ENCODE results near the gene RYR3. TPM values are rescaled to one million over a fixed set of nuclear protein-coding genes. Genes with fewer than 3 reads are reported as not detected.

Gene RYR3
- total RNA-seq, 1 donor from 2014 or later: 0.07 TPM

DNA sequence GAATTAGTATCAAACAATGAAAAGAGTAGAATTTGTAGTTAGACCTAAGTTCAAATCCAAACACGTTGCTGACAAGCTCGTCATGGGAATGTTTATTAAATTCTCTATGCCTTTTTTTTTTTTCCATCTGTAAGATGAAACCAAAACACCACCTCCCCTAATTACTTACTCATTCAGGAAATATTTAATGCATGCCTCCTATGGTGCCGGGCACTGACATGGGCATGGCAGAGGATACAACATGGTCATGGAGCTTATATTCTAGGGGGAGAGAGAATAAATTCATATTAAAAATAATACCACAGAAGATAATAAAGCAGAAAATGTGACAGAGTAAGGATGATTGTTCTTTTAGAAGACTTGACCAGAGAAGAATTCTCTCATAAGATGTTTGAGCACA is 215.8 kb downstream of the RYR3 start:
- Mint-ChIP-seq H3K36me3 (ENCODE audit: low read depth) (no peaks in the 10 kb centered on the region), H3K4me3 (ENCODE audit: unreplicated experiment) (no peak overlapping the region), H3K27ac (ENCODE audit: unreplicated experiment) (no peak overlapping the region), H3K27me3 (ENCODE audit: low read depth) (peaks cover 2% of the 10 kb centered on the region), H3K4me1 (ENCODE audit: low read depth) (no peaks in the 10 kb centered on the region), H3K9me3 (ENCODE audit: low read depth) (no peaks in the 10 kb centered on the region)
- DNase-seq (ENCODE audit: low spot score): no peak
- TF ChIP-seq CTCF (IDR thresholded peaks at IDR 0.05): no peak

DNA sequence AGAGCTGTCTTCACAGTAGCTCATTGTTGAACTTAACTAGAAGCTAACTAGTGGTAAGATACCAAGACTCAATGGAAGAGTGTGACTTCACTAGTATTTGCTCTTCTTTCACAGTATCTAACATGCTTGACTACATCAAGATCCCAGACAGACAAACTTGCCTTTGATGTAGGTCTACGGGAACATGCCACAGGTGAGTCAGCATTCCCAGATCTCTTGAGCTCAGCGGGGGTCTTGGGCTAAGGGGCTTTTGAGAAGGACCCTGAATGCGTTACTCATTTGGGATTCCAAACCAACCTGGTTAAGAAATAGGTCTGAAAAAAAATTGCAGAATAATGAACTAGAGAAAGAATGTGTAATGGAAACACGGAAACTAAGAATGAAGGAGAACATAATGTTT is 222.4 kb downstream of the RYR3 start:
- Mint-ChIP-seq H3K27ac (ENCODE audit: unreplicated experiment) (no peak overlapping the region), H3K4me3 (ENCODE audit: unreplicated experiment) (no peak overlapping the region), H3K9me3 (ENCODE audit: low read depth) (no peaks in the 10 kb centered on the region), H3K36me3 (ENCODE audit: low read depth) (no peaks in the 10 kb centered on the region), H3K27me3 (ENCODE audit: low read depth) (peaks cover 20% of the 10 kb centered on the region), H3K4me1 (ENCODE audit: low read depth) (no peaks in the 10 kb centered on the region)
- DNase-seq (ENCODE audit: low spot score): no peak
- TF ChIP-seq CTCF (IDR thresholded peaks at IDR 0.05): no peak

GRCh38 chr15:33534642-33535041 is 223.9 kb downstream of the RYR3 start:
- no peak for TF ChIP-seq CTCF (IDR thresholded peaks at IDR 0.05)
- H3K4me3 Mint-ChIP-seq (ENCODE audit: unreplicated experiment): no peak overlapping the region
- no peaks in the 10 kb centered on the region for H3K36me3 Mint-ChIP-seq (ENCODE audit: low read depth)
- H3K9me3 Mint-ChIP-seq (ENCODE audit: low read depth): no peaks in the 10 kb centered on the region
- peaks cover 20% of the 10 kb centered on the region for H3K27me3 Mint-ChIP-seq (ENCODE audit: low read depth)
- DNase-seq (ENCODE audit: low spot score): no peak
- no peak overlapping the region for H3K27ac Mint-ChIP-seq (ENCODE audit: unreplicated experiment)
- H3K4me1 Mint-ChIP-seq (ENCODE audit: low read depth): no peaks in the 10 kb centered on the region

GRCh38 chr15:33535135-33535534 is 224.4 kb downstream of the RYR3 start:
- H3K9me3 Mint-ChIP-seq (ENCODE audit: low read depth): no peaks in the 10 kb centered on the region
- no peak overlapping the region for H3K27ac Mint-ChIP-seq (ENCODE audit: unreplicated experiment)
- H3K4me3 Mint-ChIP-seq (ENCODE audit: unreplicated experiment): no peak overlapping the region
- no peak for TF ChIP-seq CTCF (IDR thresholded peaks at IDR 0.05)
- H3K27me3 Mint-ChIP-seq (ENCODE audit: low read depth): peaks cover 19% of the 10 kb centered on the region
- no peaks in the 10 kb centered on the region for H3K4me1 Mint-ChIP-seq (ENCODE audit: low read depth)
- no peaks in the 10 kb centered on the region for H3K36me3 Mint-ChIP-seq (ENCODE audit: low read depth)
- no peak for DNase-seq (ENCODE audit: low spot score)

- Mint-ChIP-seq H3K9me3 (ENCODE audit: low read depth) (no peaks in the 10 kb centered on the region), H3K27me3 (ENCODE audit: low read depth) (peaks cover 41% of the 10 kb centered on the region), H3K4me3 (ENCODE audit: unreplicated experiment) (no peak overlapping the region), H3K36me3 (ENCODE audit: low read depth) (no peaks in the 10 kb centered on the region), H3K4me1 (ENCODE audit: low read depth) (no peaks in the 10 kb centered on the region), H3K27ac (ENCODE audit: unreplicated experiment) (no peak overlapping the region)
- no peak for TF ChIP-seq CTCF (IDR thresholded peaks at IDR 0.05)
- no peak for DNase-seq (ENCODE audit: low spot score)
Measured at GRCh38 chr15:33539825-33540573, 229.2 kb downstream of the RYR3 start.

All from chondrocyte (in vitro differentiated cells).